Spleen (tissue), 11 donors: ENCODE data around the gene FAM136A. TPM values are rescaled to one million over a fixed set of nuclear protein-coding genes. Genes with fewer than 3 reads are reported as not detected.

Experiments
- DNase-seq: peaks from one replicate; pipeline ENCODE4 v3.0.0-alpha.2; 2020
- H3K27ac ChIP-seq, 8 donors: fragments of 200-600 bp; sonication (generic) in 7 of 8; 1 replicate in 4 of 8; 2 replicates in 4 of 8; pipeline versions ENCODE4 v1.5.0 to v1.8.0; 2016 to 2021; ENCODE audit warnings: inconsistent platforms in 4 of 8, mild to moderate bottlenecking in 4 of 8, moderate library complexity in 1 of 8
- H3K27me3 ChIP-seq, 7 donors: fragments of 200-600 bp; sonication (generic) in 6 of 7; replicated peaks in 1 of 7; 1 replicate in 4 of 7; 2 replicates in 3 of 7; pipeline versions ENCODE4 v1.5.0 to v1.8.0; 2016 to 2021; ENCODE audit warnings: inconsistent platforms in 3 of 7, mild to moderate bottlenecking in 1 of 7
- H3K36me3 ChIP-seq, 6 donors: fragments of 200-600 bp; sonication (generic) in 5 of 6; 1 replicate in 4 of 6; 2 replicates in 2 of 6; pipeline versions ENCODE4 v1.5.0 to v1.8.0; 2016 to 2021; ENCODE audit warnings: inconsistent platforms in 2 of 6
- H3K4me1 ChIP-seq, 6 donors: fragments of 200-600 bp; sonication (generic) in 5 of 6; 1 replicate in 3 of 6; 2 replicates in 3 of 6; pipeline versions ENCODE4 v1.5.0 to v1.8.0; 2016 to 2021; ENCODE audit warnings: inconsistent platforms in 3 of 6
- H3K4me3 ChIP-seq, 8 donors: fragments of 200-600 bp; sonication (generic) in 7 of 8; 1 replicate in 4 of 8; 2 replicates in 4 of 8; pipeline versions ENCODE4 v1.5.0 to v1.8.0; 2016 to 2021; ENCODE audit warnings: inconsistent platforms in 4 of 8, mild to moderate bottlenecking in 4 of 8, moderate library complexity in 2 of 8
- H3K9me3 ChIP-seq, 8 donors: fragments of 200-600 bp; sonication (generic) in 7 of 8; 1 replicate in 4 of 8; 2 replicates in 4 of 8; pipeline versions ENCODE4 v1.5.0 to v1.8.0; 2016 to 2021; ENCODE audit warnings: inconsistent platforms in 4 of 8
- POLR2A ChIP-seq, 3 donors: fragments of 450-650 bp; IDR thresholded peaks; one replicate each; pipeline ENCODE4 v1.5.1; 2017; ENCODE audit warnings: antibody characterized with exemption in 3 of 3, mild to moderate bottlenecking in 1 of 3
- POLR2AphosphoS5 ChIP-seq, 3 donors: sonication (generic); formaldehyde crosslinking; IDR thresholded peaks; one replicate each; pipeline ENCODE4 v1.5.1; 2017; ENCODE audit warnings: antibody characterized with exemption in 3 of 3
- WGBS, 5 donors: extraction: QIAGEN DNeasy Blood & Tissue Kit in 3 of 5; methylation state at CpG; one replicate each; pipeline versions ENCODE4 v1.1.5 to v1.1.7; 2013 to 2018; 5-methylcytosine and 5-hydroxymethylcytosine counted together
- intact Hi-C: fragments of 100-400 bp; cut with DNase I; formaldehyde crosslinking; loops from one replicate; pipeline ENCODE4 v1.15.0; 2023; ENCODE audit warnings: low total_unique reads
- polyA plus RNA-seq, 3 donors: library from polyadenylated mRNA; stranded (reverse); fragments of 200-250 nt; gene quantifications; one replicate each; pipeline ENCODE4 v1.2.1, GENCODE V29; 2013
- total RNA-seq, 7 donors: library from RNA; depleted of rRNA in 3 of 7; stranded (reverse); fragments of >200 nt in 3 of 7; fragmentation: NEBNext Ultra II Directional in 4 of 7; extraction: Animal tissue kit (Norgen Biotek cat#: 25700) in 4 of 7; gene quantifications; one replicate each; pipeline versions ENCODE4 v1.1.0 to v1.2.1, GENCODE V29; 2016 to 2021
- TF ChIP-seq, protein P1 (sequence below), 11 experiments: fragments of 200-600 bp in 7 of 11; fragments of 450-650 bp in 4 of 11; sonication (generic) in 4 of 11; IDR thresholded peaks in 8 of 11; conservative IDR thresholded peaks in 3 of 11; 1 replicate in 7 of 11; 2 replicates in 4 of 11; pipeline versions ENCODE4 v1.4.0 to v1.8.0; 2016 to 2021; ENCODE audit warnings: antibody characterized with exemption in 11 of 11, inconsistent platforms in 4 of 11, mild to moderate bottlenecking in 1 of 11
- donor health status: healthy with polysubstance abuse.
- donor health status: DM: no; HTN: no; CAD: no; lungs with moderate emphysema.
- donor health status: DM: no; HTN: no; CAD: no.
- donor health status: Bipolar disorder and iron deficiency.
- donor health status: healthy.
- donor health status: DM: no; HTN: no; CAD: no.
- donor health status: DM: yes; HTN: yes; CAD: no.

Gene FAM136A
- total and polyA plus RNA-seq, 10 donors: 21.0 to 39.4 (median 27.4) TPM

DNA sequence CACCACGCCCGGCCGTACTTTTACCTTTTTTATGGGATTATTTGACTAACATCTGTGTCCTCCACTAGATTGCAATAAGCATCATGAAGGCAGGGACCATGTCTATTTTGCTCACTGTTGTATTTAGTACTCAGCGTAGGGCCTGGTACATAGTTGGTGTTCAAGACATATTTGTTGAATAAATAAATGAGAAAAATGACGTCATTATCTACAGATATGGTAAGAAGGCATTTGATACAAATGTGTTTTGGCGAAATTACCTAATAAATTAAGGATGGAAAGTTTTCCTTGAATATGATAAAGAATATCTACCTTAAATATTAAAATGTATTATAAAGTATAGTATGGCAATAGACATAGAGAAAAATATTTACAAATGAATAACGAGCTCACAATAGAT is 24.0 kb upstream of the FAM136A start:
- Histone ChIP-seq H3K36me3 (no peaks in the 10 kb centered on the region), H3K27ac (no peak overlapping the region), H3K4me3 (no peak overlapping the region), H3K27me3 (peaks cover 0 to 10% (median 0%) of the 10 kb centered on the region in 7 donors), H3K9me3 (no peaks in the 10 kb centered on the region), H3K4me1 (no peaks in the 10 kb centered on the region)
- TF ChIP-seq POLR2A (IDR thresholded peaks at IDR 0.05) (no peak), POLR2AphosphoS5 (IDR thresholded peaks at IDR 0.05) (no peak)
- TF ChIP-seq, protein P1, sequence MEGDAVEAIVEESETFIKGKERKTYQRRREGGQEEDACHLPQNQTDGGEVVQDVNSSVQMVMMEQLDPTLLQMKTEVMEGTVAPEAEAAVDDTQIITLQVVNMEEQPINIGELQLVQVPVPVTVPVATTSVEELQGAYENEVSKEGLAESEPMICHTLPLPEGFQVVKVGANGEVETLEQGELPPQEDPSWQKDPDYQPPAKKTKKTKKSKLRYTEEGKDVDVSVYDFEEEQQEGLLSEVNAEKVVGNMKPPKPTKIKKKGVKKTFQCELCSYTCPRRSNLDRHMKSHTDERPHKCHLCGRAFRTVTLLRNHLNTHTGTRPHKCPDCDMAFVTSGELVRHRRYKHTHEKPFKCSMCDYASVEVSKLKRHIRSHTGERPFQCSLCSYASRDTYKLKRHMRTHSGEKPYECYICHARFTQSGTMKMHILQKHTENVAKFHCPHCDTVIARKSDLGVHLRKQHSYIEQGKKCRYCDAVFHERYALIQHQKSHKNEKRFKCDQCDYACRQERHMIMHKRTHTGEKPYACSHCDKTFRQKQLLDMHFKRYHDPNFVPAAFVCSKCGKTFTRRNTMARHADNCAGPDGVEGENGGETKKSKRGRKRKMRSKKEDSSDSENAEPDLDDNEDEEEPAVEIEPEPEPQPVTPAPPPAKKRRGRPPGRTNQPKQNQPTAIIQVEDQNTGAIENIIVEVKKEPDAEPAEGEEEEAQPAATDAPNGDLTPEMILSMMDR (IDR thresholded peaks at IDR 0.05 in 8 of 11, conservative IDR thresholded peaks at IDR 0.05 in 3 of 11): no peak
- no peak for DNase-seq
- 89 to 98% (median 97%) methylated on average over 7 of the region's 7 CpGs for WGBS, 5 donors
- intact Hi-C loops: no loop called here

DNA sequence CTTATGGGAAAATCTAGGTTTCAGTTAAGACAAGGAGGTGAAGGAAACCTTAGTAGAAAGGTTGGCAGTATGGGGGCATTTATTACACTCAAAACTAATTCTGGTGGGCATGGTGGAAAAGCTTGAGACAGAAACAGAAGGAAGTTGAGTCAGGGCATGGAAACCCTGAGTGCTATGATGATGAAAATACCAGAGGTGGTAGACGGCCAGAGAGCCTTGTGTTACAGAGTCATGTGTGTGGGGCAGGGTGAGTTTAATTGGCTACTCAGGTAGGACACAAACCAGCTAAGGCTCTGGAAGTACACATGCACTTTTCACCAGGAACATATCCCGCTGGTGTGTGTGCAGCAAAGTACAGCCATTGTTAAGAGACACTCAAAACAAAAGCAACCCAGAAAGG is 20.7 kb upstream of the FAM136A start:
- WGBS, 5 donors: 54 to 78% (median 69%) methylated on average over 2 of the region's 2 CpGs
- Histone ChIP-seq H3K4me3 (no peak overlapping the region), H3K27ac (no peak overlapping the region), H3K36me3 (no peaks in the 10 kb centered on the region), H3K9me3 (no peaks in the 10 kb centered on the region), H3K4me1 (no peaks in the 10 kb centered on the region), H3K27me3 (peaks cover 0 to 14% (median 0%) of the 10 kb centered on the region in 7 donors)
- no peak for TF ChIP-seq POLR2AphosphoS5 (IDR thresholded peaks at IDR 0.05)
- TF ChIP-seq, protein P1 (IDR thresholded peaks at IDR 0.05 in 8 of 11, conservative IDR thresholded peaks at IDR 0.05 in 3 of 11): no peak
- TF ChIP-seq POLR2A (IDR thresholded peaks at IDR 0.05): no peak
- intact Hi-C loops: no loop called here
- no peak for DNase-seq

DNA sequence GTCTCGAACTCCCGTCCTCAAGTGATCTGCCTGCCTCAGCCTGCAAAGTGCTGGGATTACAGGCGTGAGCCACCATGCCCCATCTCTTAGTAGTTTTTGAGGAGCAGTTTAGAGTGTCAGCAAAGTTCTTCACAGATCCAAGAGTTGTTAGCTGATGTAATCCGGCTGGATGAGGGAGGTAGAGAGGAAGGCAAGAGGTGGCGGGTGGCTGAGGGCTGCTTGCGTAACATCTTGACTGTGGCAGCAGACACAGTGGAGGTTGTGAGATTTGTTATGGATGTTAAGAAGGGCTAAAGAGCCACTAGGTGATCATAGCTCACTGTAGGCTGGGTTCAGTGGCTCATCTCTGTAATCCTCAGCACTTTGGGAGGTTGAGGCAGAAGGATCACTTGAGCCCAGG is 19.5 kb upstream of the FAM136A start:
- Histone ChIP-seq H3K4me1 (no peaks in the 10 kb centered on the region), H3K27me3 (peaks cover 0 to 14% (median 0%) of the 10 kb centered on the region in 7 donors), H3K27ac (no peak overlapping the region), H3K9me3 (no peaks in the 10 kb centered on the region), H3K4me3 (no peak overlapping the region), H3K36me3 (no peaks in the 10 kb centered on the region)
- no peak for DNase-seq
- intact Hi-C loops: no loop called here
- WGBS, 5 donors: 63 to 85% (median 77%) methylated on average over 6 of the region's 6 CpGs
- TF ChIP-seq, protein P1 (IDR thresholded peaks at IDR 0.05 in 8 of 11, conservative IDR thresholded peaks at IDR 0.05 in 3 of 11): no peak
- TF ChIP-seq POLR2A (IDR thresholded peaks at IDR 0.05) (no peak), POLR2AphosphoS5 (IDR thresholded peaks at IDR 0.05) (no peak)

DNA sequence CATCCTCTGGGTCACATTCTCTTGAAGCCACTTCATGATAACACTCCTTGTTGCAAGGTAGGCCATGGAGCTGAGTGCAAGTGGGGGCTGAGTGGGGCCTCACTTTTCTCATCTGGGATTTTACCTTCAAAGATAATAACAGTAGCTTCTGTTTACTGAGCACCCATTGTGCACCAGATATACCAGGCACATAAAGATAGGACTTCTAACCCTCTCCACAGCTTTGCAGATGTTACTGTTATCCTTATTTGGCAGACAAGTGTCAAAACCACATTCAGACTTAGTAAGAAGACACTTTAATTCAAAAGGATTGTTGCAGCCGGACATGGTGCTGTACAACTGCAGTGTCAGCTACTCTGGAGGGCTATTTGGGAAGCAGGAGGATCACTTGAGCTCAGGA is 12.8 kb upstream of the FAM136A start:
- Histone ChIP-seq H3K27ac (no peak overlapping the region), H3K36me3 (no peaks in the 10 kb centered on the region), H3K9me3 (no peaks in the 10 kb centered on the region), H3K27me3 (peaks cover 0 to 10% (median 0%) of the 10 kb centered on the region in 7 donors), H3K4me3 (no peak overlapping the region), H3K4me1 (no peaks in the 10 kb centered on the region)
- WGBS, 5 donors: 67 to 85% (median 80%) methylated on average over 1 of the region's 1 CpG
- TF ChIP-seq POLR2AphosphoS5 (IDR thresholded peaks at IDR 0.05) (no peak), POLR2A (IDR thresholded peaks at IDR 0.05) (no peak)
- TF ChIP-seq, protein P1 (IDR thresholded peaks at IDR 0.05 in 8 of 11, conservative IDR thresholded peaks at IDR 0.05 in 3 of 11): no peak
- DNase-seq: no peak
- intact Hi-C loops: no loop called here
